GM21360 (cell line): Measurements from ENCODE around the gene MRAP2.
"Not testable (repeated sequence)": the region's sequence is repeated elsewhere in the genome, so short reads cannot be mapped to it uniquely, and the experiment has no call there.

Source experiments
- ATAC-seq: cut with Tn5 transposase; IDR thresholded peaks from one replicate; pipeline ENCODE4 v1.9.1; 2021; ENCODE audit warnings: mild to moderate bottlenecking, moderate library complexity; ENCODE audit not compliant: unreplicated experiment

The MRAP2 gene

DNA sequence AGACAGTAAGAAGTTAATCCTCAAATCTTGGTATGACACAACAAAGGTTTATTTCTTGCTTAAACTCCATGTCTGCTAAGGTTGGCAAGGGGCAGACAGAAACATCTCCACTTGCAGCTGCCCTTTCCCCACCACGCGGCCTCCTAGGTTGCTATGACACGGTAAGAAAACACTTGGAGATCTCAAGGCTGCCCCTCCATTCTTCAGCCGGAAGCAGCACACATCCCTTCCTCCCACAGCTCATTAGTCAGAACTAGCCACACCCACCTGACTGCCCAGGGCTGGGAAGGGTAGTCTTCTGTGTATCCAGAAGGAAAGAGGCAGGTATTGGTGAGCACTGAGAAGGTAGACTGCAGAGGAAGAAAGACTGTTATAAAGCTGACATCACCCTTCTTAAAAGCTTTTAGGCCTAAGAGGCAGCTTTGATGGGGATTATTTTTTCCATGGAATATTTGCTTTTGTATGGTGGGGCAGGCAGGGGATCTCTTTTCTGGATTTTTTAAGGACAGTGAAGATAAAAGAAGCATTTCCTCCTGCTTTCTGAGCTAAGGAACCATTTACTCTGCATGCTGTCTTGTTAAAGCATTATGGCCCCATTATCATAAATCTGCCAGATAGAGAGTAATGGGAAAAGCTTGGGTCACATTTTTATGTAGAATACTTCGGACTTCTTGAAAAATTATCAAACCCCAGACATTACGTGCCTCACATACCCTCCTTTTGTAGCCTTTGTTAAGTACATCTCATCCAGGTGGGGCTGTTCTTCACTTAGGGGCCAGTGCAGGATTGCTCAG is 41.6 kb downstream of the MRAP2 start:
- no peak for ATAC-seq

DNA sequence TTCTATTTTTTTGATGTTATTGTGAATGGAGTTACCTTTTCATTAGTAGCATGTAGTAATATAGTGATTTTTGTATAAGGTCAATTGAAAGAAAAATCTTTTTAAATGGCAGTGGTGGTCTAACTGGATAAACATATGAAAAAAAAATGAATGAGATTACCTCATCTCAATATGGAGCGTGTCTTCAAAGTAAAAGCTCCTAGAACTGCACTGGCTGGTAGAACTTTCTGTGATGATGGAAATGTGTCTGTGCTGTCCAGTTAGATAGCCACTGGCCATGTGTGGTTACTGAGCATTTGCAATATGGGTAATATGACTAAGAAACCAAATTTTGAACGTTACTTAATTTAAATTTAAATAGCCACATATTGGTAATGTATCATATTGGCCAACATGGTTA is 44.1 kb downstream of the MRAP2 start:
- ATAC-seq: no peak

GRCh38 chr6:84078335-84078734 is 44.8 kb downstream of the MRAP2 start:
- ATAC-seq: no peak

- no peak for ATAC-seq
These were observed 47.6 kb downstream of the MRAP2 start for GRCh38 chr6:84081222-84081621.

DNA sequence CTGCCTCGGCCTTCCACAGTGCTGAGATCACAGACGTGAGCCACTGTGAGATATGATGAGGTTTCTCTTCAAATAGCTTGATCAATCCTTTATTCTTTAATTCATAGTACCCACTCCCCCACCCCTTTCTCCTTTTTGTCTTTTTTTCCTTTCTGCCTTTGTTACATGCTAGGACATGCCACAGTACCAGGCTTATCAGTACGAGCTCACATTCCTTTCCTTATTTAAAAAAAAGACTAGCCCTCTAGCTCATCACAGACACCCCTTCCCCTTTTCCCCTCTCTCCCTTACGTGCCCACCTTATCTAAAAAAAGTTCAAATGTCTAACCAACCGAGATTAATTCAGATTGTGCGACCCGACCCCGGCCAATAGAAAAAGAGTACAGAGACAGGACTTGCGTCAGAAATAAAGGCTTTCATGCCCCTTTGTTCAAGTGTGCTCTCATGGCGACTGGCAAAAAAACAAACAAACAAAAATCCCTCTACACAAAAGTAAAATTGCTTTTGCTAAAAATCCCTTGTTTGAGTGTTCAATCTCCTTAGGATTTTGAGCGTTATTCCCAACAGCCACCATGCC is 49.2 kb downstream of the MRAP2 start:
- no peak for ATAC-seq

DNA sequence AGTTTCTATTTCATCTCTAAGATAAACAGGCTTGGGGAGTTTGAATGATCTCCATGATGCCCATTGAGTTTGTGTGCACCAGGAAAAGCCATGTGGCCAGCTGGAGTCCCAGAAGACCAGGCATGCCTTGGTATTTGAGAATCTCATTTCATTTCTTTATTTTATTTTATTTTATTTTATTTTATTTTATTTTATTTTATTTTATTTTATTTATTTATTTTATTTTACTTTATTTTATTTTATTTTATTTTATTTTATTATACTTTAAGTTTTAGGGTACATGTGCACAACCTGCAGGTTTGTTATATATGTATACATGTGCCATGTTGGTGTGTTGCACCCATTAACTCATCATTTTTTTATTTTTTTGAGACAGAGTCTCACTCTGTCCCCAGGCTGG is 51.1 kb downstream of the MRAP2 start:
- ATAC-seq: not testable (repeated sequence)

- ATAC-seq: no peak
These were observed 52.5 kb downstream of the MRAP2 start for GRCh38 chr6:84086056-84086455.

DNA sequence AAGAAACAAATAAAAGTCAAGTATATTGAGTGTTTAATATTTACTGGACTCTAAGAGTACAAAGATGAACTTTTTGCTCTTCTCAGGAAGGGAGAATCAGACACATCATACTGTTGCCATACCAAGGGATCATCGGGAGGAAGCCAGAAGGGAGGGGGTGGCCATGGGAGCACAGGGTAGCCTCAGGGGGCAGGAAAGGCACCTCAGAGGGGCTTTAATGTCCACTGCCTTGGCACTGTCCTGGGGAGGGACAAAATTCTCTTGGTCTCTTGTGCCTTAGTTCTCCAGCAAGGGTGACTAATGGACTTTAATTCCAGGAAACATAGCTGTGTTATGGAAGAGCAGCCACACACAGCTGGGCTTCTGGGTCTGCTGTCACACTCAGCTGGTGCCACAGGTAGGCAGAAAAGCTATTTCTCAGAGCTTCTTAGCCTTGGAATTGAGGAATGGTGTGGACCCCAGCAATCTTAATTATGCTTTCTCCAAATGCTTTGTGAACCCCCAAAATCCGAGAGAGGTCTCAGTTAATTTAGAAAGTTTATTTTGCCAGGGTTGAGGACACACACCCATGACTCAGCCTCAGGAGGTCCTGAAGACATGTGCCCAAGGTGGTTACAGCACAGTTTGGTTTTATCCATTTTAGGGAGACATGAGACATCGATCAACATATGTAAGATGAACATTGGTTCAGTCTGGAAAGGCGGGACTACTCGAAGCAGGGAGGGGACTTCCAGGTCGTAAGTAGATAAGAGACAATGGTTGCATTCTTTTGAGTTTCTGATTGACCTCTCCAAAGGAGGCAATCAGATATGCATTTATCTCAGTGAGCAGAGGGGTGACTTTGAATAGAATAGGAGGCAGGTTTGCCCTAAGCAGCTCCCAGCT is 53.2 kb downstream of the MRAP2 start:
- ATAC-seq: no peak

GRCh38 chr6:84089081-84089480 is 55.5 kb downstream of the MRAP2 start:
- ATAC-seq: no peak

GRCh38 chr6:84089552-84089951 is 56.0 kb downstream of the MRAP2 start:
- ATAC-seq: no peak

- no peak for ATAC-seq
These were observed 60.2 kb downstream of the MRAP2 start for GRCh38 chr6:84093441-84094435.

GRCh38 chr6:84095156-84095555 is 61.6 kb downstream of the MRAP2 start:
- ATAC-seq: no peak

DNA sequence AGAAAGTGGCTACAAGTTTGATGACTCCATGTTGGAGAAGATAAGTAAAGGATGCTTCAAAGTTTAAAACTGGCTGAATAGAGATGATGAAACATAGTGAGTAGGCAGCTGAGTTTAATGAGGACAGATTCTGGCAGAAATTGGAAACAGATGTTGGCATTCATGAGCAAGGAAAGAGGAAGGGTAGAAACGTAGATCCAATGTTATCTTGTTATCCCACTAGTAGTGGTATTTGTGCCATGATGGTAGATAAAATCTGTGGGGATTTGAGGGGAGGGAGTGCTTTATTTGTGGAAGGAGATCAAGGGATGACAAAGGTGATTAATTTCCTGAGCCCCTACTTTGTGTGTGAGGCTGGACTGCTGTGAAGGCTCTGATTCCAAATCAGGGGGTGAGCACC is 69.5 kb downstream of the MRAP2 start:
- no peak for ATAC-seq

DNA sequence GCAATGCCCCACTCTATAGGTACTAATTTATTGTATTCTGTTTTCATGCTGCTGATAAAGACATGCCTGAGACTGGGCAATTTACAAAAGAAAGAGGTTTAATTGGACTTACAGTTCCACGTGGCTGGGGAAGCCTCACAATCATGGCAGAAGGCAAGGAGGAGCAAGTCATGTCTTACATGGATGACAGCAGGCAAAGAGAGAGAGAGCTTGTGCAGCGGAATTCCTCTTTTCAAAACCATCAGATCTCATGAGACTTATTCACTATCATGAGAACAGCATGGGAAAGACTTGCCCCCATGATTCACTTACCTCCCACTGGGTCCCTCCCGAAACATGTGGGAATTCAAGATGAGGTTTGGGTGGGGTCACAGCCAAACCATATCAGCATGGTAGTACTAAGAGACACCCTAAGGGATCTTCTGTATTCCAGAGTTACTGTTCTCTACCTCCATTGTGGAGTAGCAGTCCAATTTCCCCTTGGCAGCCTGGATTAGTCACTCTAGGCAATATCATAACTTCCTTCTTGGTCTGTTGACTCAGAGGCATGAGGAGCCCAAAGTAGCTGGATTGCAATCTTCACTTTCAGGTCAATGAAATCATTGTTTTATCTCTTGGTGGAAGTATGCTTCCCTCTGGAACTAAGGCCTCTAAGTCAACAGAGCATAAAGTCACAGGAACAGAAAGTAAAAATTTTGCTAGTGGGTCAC is 71.8 kb downstream of the MRAP2 start:
- ATAC-seq: not testable (repeated sequence)

- ATAC-seq: no peak
These were observed 73.9 kb downstream of the MRAP2 start for GRCh38 chr6:84107495-84107894.

DNA sequence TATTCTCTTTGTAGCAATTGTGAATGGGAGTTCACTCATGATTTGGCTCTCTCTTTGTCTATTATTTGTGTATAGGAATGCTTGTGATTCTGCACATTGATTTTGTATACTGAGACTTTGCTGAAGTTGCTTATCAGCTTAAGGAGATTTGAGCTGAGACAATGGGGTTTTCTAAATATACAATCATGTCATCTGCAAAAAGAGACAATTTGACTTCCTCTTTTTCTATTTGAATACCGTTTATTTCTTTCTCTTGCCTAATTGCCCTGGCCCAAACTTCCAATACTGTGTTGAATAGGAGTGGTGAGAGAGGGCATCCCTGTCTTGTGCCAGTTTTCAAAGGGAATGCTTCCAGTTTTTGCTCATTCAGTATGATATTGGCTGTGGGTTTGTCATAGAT is 77.8 kb downstream of the MRAP2 start:
- ATAC-seq: not testable (repeated sequence)

DNA sequence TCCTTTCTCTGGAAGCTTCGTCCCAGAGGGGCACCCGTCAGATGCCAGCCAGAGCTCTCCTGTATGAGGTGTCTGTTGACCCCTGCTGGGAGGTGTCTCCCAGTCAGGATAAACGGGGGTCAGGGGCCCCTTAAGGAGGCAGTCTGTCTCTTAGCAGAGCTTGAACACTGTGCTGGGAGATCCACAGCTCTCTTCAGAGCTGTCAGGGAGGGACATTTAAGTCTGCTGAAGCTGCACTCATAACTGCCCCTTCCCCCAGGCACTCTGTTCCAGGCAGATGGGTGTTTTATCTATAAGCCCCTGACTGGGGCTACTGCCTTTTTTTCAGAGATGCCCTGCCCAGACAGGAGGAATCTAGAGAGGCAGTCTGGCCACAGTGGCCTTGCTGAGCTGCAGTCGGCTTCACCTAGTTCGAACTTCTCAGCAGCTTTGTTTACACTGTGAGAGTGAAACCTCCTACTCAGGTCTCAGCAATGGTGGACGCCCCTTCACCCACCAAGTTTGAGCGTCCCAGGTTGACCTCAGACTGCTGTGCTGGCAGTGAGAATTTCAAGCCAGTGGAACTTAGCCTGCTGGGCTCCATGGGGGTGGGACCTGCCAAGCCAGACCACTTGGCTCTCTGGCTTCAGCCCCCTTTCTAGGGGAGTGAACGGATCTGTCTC is 81.5 kb downstream of the MRAP2 start:
- ATAC-seq: not testable (repeated sequence)

DNA sequence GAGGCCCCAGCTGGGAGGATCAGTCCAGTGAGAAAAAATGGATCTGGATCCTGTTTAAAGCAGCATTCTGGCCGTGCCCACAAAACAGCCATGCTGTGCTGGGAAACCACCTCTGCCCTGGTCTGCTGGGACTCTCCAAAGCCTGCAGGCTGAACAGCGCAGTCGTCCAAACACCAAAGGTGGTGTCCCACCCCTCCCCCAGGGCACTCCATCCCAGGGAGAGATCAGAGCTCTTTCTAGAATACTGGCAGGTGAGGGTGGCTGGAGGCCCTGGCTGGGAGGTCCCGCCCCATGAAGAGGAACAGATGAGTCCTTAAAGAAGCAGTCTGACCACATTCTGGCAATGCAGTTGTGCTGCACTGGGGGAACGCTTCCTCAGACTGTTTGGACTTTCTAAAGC is 84.6 kb downstream of the MRAP2 start:
- no peak for ATAC-seq

DNA sequence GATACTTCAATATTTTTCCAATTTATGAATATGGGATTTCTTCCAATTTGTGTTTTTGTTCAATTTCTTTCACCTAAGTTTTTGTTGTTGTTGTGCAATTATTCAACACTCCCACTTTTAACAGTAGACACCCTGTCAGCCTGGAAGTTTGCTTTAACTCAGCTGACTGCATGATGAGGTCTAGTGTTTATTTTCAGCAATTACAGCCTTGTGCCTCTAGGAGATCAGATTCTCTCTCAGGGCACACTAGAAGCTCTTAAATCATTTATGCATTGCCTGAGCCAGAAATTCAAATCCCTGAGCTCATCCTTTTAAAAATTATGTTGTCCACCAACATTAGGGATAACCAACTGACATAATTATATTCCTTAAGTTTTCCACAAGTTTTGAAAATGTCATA is 85.7 kb downstream of the MRAP2 start:
- no peak for ATAC-seq
